Effector memory CD4-positive, alpha-beta T cell (primary cell): Measurements from ENCODE around the gene GZF1.

Experiments used
- DNase-seq, 3 donors: peaks; one replicate each; pipeline ENCODE4 v3.0.0-alpha.2; 2020
- H3K27ac ChIP-seq: 2 replicates; pipeline ENCODE4 v1.7.0; 2013; ENCODE audit warnings: mild to moderate bottlenecking, low read length, moderate library complexity; ENCODE audit not compliant: insufficient read depth, poor library complexity, severe bottlenecking
- H3K27me3 ChIP-seq: replicated peaks from 2 replicates; pipeline ENCODE4 v1.7.0; 2013; ENCODE audit warnings: mild to moderate bottlenecking, low read length; ENCODE audit not compliant: insufficient read depth, control insufficient read depth, poor library complexity, severe bottlenecking
- H3K36me3 ChIP-seq: 2 replicates; pipeline ENCODE4 v1.7.0; 2013; ENCODE audit warnings: mild to moderate bottlenecking, low read length, moderate library complexity; ENCODE audit not compliant: control insufficient read depth, insufficient read depth
- H3K4me1 ChIP-seq: 2 replicates; pipeline ENCODE4 v1.7.0; 2013; ENCODE audit warnings: low read length, mild to moderate bottlenecking; ENCODE audit not compliant: control insufficient read depth, insufficient read depth, poor library complexity, severe bottlenecking
- H3K4me3 ChIP-seq: 2 replicates; pipeline ENCODE4 v1.7.0; 2013; ENCODE audit warnings: low read length, low read depth, mild to moderate bottlenecking; ENCODE audit not compliant: insufficient read depth, poor library complexity, severe bottlenecking
- H3K9me3 ChIP-seq: 2 replicates; pipeline ENCODE4 v1.7.0; 2013; ENCODE audit warnings: mild to moderate bottlenecking, low read length, moderate library complexity; ENCODE audit not compliant: control insufficient read depth

GZF1 gene

GRCh38 chr20:23386304-23387117 lies 24.5 kb downstream of the GZF1 start:
- Histone ChIP-seq H3K27me3 (no peaks in the 10 kb centered on the region), H3K9me3 (no peaks in the 10 kb centered on the region), H3K4me1 (no peaks in the 10 kb centered on the region), H3K4me3 (no peak overlapping the region), H3K27ac (no peak overlapping the region), H3K36me3 (peaks cover 7% of the 10 kb centered on the region)
- no peak for DNase-seq

GRCh38 chr20:23387118-23387443 lies 25.1 kb downstream of the GZF1 start:
- Histone ChIP-seq H3K9me3 (no peaks in the 10 kb centered on the region), H3K27me3 (no peaks in the 10 kb centered on the region), H3K4me3 (no peak overlapping the region), H3K27ac (no peak overlapping the region), H3K4me1 (no peaks in the 10 kb centered on the region), H3K36me3 (peaks cover 10% of the 10 kb centered on the region)
- no peak for DNase-seq

- DNase-seq: no peak
- Histone ChIP-seq H3K4me1 (no peaks in the 10 kb centered on the region), H3K27me3 (no peaks in the 10 kb centered on the region), H3K27ac (no peak overlapping the region), H3K4me3 (no peak overlapping the region), H3K36me3 (peaks cover 27% of the 10 kb centered on the region), H3K9me3 (no peaks in the 10 kb centered on the region)
Measured at GRCh38 chr20:23390091-23390774, 28.3 kb downstream of the GZF1 start.

- DNase-seq: no peak
- Histone ChIP-seq H3K27ac (no peak overlapping the region), H3K9me3 (no peaks in the 10 kb centered on the region), H3K4me1 (no peaks in the 10 kb centered on the region), H3K27me3 (no peaks in the 10 kb centered on the region), H3K36me3 (peaks cover 27% of the 10 kb centered on the region), H3K4me3 (no peak overlapping the region)
Measured at GRCh38 chr20:23391707-23392310, 29.8 kb downstream of the GZF1 start.

- Histone ChIP-seq H3K4me3 (no peak overlapping the region), H3K36me3 (peaks cover 23% of the 10 kb centered on the region), H3K27ac (no peak overlapping the region), H3K9me3 (no peaks in the 10 kb centered on the region), H3K27me3 (no peaks in the 10 kb centered on the region), H3K4me1 (no peaks in the 10 kb centered on the region)
- DNase-seq: no peak
Measured at GRCh38 chr20:23393996-23394775, 32.2 kb downstream of the GZF1 start.

- no peaks in the 10 kb centered on the region for H3K9me3 ChIP-seq
- H3K36me3 ChIP-seq: peaks cover 17% of the 10 kb centered on the region
- no peak overlapping the region for H3K27ac ChIP-seq
- H3K4me1 ChIP-seq: peaks cover 8% of the 10 kb centered on the region
- DNase-seq: no peak
- H3K27me3 ChIP-seq: no peaks in the 10 kb centered on the region
- no peak overlapping the region for H3K4me3 ChIP-seq
Measured at GRCh38 chr20:23396950-23397627, 35.1 kb downstream of the GZF1 start.

GRCh38 chr20:23397961-23398360 lies 36.0 kb downstream of the GZF1 start:
- Histone ChIP-seq H3K4me3 (no peak overlapping the region), H3K9me3 (no peaks in the 10 kb centered on the region), H3K4me1 (peaks cover 8% of the 10 kb centered on the region), H3K27ac (no peak overlapping the region), H3K27me3 (no peaks in the 10 kb centered on the region), H3K36me3 (peaks cover 14% of the 10 kb centered on the region)
- DNase-seq: no peak

GRCh38 chr20:23399568-23400241 lies 37.7 kb downstream of the GZF1 start:
- Histone ChIP-seq H3K27me3 (no peaks in the 10 kb centered on the region), H3K27ac (no peak overlapping the region), H3K36me3 (peaks cover 4% of the 10 kb centered on the region), H3K4me3 (no peak overlapping the region), H3K4me1 (peaks cover 8% of the 10 kb centered on the region), H3K9me3 (no peaks in the 10 kb centered on the region)
- no peak for DNase-seq

GRCh38 chr20:23401051-23401450 lies 39.1 kb downstream of the GZF1 start:
- Histone ChIP-seq H3K27ac (no peak overlapping the region), H3K4me3 (no peak overlapping the region), H3K9me3 (no peaks in the 10 kb centered on the region), H3K27me3 (no peaks in the 10 kb centered on the region), H3K4me1 (peaks cover 8% of the 10 kb centered on the region), H3K36me3 (no peaks in the 10 kb centered on the region)
- DNase-seq: no peak
